BLaER1 treated with 17β-estradiol and CSF1 and Interleukin-3, amounts not matched to agents 10 nM and 100 nM (cell line): ENCODE data around the gene ZNF76.

ENCODE experiments used
- H3K27ac ChIP-seq, 11 experiments: shearing (Covaris generic); formaldehyde crosslinking; 2 replicates each; pipeline ENCODE4 v1.8.1; 2022
- H3K27me3 ChIP-seq, 11 experiments: shearing (Covaris generic); formaldehyde crosslinking; 2 replicates each; pipeline ENCODE4 v1.8.1; 2022
- H3K36me3 ChIP-seq, 11 experiments: shearing (Covaris generic); formaldehyde crosslinking; 2 replicates each; pipeline ENCODE4 v1.8.1; 2022
- H3K4me1 ChIP-seq, 10 experiments: shearing (Covaris generic); formaldehyde crosslinking; 2 replicates each; pipeline ENCODE4 v1.8.1; 2022
- H3K4me2 ChIP-seq, 11 experiments: shearing (Covaris generic); formaldehyde crosslinking; 2 replicates each; pipeline ENCODE4 v1.8.1; 2022
- H3K4me3 ChIP-seq, 10 experiments: shearing (Covaris generic); formaldehyde crosslinking; 2 replicates each; pipeline ENCODE4 v1.8.1; 2022
- H3K9ac ChIP-seq, 11 experiments: shearing (Covaris generic); formaldehyde crosslinking; 2 replicates each; pipeline ENCODE4 v1.8.1; 2022
- H3K9me3 ChIP-seq, 11 experiments: shearing (Covaris generic); formaldehyde crosslinking; replicated peaks in 1 of 11; 2 replicates each; pipeline ENCODE4 v1.8.1; 2022
- H4K20me1 ChIP-seq, 11 experiments: shearing (Covaris generic); formaldehyde crosslinking; 2 replicates each; pipeline ENCODE4 v1.8.1; 2022
- Cebpa-rat ChIP-seq, 11 experiments: shearing (Covaris generic); IDR thresholded peaks; 2 replicates each; pipeline ENCODE4 v1.8.1; 2022

The ZNF76 gene

DNA sequence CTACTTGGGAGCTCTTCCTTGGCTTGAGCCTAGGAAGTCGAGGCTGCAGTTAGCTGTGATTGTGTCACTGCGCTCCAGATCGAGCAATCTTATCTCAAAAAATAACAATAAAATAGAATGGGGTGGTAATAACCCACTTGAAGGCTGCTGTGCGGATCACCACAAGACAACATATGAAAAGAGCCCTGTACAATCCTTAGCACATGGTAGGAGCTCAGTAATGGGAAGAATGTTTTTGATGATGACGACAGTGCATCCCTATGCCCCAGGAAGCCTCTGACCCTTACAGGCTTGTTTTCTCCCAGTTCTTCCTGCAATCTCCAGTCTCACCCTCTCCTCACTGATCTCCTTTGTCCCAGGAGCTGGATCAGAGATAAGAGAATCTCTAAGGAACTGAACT is 30.2 kb upstream of the ZNF76 start:
- H3K4me1 ChIP-seq = no peaks in the 10 kb centered on the region
- H3K9ac ChIP-seq = no peak overlapping the region
- no peak overlapping the region for H3K27ac ChIP-seq
- peaks cover 0 to 1% (median 0%) of the 10 kb centered on the region in 11 experiments; a peak in 1 of 22 replicates for H3K9me3 ChIP-seq
- no peak for TF ChIP-seq Cebpa-rat (IDR thresholded peaks at IDR 0.05)
- no peaks in the 10 kb centered on the region for H3K27me3 ChIP-seq
- no peaks in the 10 kb centered on the region for H4K20me1 ChIP-seq
- peaks cover 0 to 15% (median 5%) of the 10 kb centered on the region in 11 experiments; a peak in 6 of 22 replicates for H3K36me3 ChIP-seq
- no peak overlapping the region for H3K4me2 ChIP-seq
- H3K4me3 ChIP-seq = no peak overlapping the region

DNA sequence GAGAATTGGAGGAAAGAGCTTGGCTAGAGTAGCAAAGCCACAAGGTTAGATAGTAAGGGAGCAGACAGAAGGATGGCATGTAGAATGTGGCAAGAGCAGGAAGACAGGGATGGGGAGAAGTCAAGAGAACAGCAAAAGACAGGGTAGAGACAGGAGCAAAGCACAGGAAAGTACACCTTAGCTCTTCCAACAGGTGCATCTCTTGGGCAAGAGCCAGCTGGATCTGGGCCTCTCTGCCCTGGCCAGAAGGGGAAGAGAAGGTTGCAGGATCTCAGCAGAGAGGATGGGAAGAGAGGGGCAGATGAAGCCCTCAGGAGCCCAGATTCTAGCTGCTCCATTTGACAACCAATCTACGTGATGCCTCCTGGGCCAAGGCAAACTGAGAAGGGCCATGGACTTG is 29.0 kb upstream of the ZNF76 start:
- H3K4me2 ChIP-seq = no peak overlapping the region

DNA sequence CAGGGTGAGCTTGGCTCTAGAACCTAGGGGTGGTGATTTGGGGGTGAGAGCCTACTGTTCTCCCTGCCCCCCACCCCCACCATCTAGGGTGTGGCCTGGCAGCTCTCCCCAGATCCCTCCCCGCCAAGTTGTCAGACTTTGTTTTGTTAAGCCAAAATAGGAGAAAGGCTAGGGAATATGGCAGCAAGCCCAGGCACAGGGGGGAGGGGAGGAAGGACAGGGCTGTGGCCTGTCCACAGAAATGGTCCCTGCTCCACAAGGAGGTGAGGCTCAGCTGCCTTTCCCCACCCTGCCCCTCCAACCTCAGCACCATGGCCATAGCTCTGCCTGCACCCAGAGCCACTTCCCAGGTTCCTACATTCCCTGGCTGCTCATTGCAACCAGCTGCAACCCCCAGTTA is 28.6 kb upstream of the ZNF76 start:
- no peak overlapping the region for H3K27ac ChIP-seq
- H3K9ac ChIP-seq = no peak overlapping the region
- peaks cover under 1 to 16% (median 14%) of the 10 kb centered on the region in 11 experiments; a peak in 19 of 22 replicates for H3K9me3 ChIP-seq
- TF ChIP-seq Cebpa-rat (IDR thresholded peaks at IDR 0.05) = no peak
- H3K4me3 ChIP-seq = no peak overlapping the region
- H3K4me1 ChIP-seq = no peaks in the 10 kb centered on the region
- peaks cover 0 to 23% (median 12%) of the 10 kb centered on the region in 11 experiments; a peak in 9 of 22 replicates for H3K36me3 ChIP-seq
- H3K27me3 ChIP-seq = no peaks in the 10 kb centered on the region
- H4K20me1 ChIP-seq = no peaks in the 10 kb centered on the region; a peak in 1 of 22 replicates
- no peak overlapping the region for H3K4me2 ChIP-seq

More for the DNA sequence above, 29.0 kb upstream of the ZNF76 start:
- Histone ChIP-seq H4K20me1 (no peaks in the 10 kb centered on the region), H3K36me3 (peaks cover 0 to 21% (median 10%) of the 10 kb centered on the region in 11 experiments; a peak in 9 of 22 replicates), H3K9me3 (peaks cover 0 to 13% (median 10%) of the 10 kb centered on the region in 11 experiments; a peak in 18 of 22 replicates), H3K4me3 (no peak overlapping the region), H3K27ac (no peak overlapping the region), H3K27me3 (no peaks in the 10 kb centered on the region), H3K9ac (no peak overlapping the region), H3K4me1 (no peaks in the 10 kb centered on the region)
- TF ChIP-seq Cebpa-rat (IDR thresholded peaks at IDR 0.05) = no peak

DNA sequence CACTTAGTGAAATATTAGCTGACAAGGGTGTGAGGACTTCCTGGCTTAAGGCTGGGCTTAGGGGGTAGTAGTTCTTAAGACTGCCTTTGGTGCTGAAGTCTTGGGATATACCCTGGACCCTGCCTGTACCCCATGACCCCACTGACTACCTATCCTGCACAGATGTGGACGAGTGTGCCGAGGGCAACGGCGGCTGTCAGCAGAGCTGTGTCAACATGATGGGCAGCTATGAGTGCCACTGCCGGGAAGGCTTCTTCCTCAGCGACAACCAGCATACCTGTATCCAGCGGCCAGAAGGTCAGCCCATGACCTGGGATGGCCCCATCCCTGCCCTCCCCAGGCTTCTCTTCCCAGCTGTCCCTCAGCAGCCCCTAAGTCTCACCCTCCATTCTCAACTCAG is 28.0 kb upstream of the ZNF76 start:
- H3K4me2 ChIP-seq = no peak overlapping the region
- no peak overlapping the region for H3K4me3 ChIP-seq
- no peak overlapping the region for H3K9ac ChIP-seq
- H3K36me3 ChIP-seq = peaks cover 0 to 30% (median 16%) of the 10 kb centered on the region in 11 experiments; a peak in 10 of 22 replicates
- no peaks in the 10 kb centered on the region for H3K4me1 ChIP-seq
- no peaks in the 10 kb centered on the region for H3K27me3 ChIP-seq
- H3K27ac ChIP-seq = no peak overlapping the region
- TF ChIP-seq Cebpa-rat (IDR thresholded peaks at IDR 0.05) = no peak
- no peaks in the 10 kb centered on the region; a peak in 1 of 22 replicates for H4K20me1 ChIP-seq
- H3K9me3 ChIP-seq = peaks cover 7 to 21% (median 19%) of the 10 kb centered on the region in 11 experiments; a peak in 19 of 22 replicates

DNA sequence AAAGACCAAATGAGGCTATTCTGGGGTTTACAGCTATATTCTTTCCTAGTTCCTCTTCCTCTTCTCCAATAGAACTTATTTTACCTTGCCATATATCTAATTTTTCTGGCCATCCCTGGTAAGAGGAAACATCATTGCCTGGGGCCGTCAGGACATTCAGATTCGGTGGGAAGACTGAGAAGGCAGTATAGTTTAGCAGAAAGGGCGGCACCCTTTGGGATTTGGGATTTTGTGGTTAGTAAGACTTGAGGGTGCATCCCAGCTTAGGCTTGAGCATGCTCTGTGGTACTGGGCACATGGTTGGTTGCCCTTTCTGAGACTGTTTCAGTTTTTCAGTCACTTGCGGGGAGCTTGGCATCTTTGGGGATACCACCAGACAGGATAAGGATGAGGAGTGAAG is 24.6 kb upstream of the ZNF76 start:
- Histone ChIP-seq H3K4me1 (peaks cover 19 to 25% (median 24%) of the 10 kb centered on the region in 10 experiments), H3K9me3 (peaks cover 7 to 24% (median 21%) of the 10 kb centered on the region in 11 experiments; a peak in 19 of 22 replicates), H3K27me3 (no peaks in the 10 kb centered on the region), H4K20me1 (peaks cover 0 to 19% (median 4%) of the 10 kb centered on the region in 11 experiments; a peak in 9 of 22 replicates), H3K4me3 (no peak overlapping the region), H3K4me2 (no peak overlapping the region), H3K27ac (no peak overlapping the region), H3K9ac (no peak overlapping the region), H3K36me3 (peaks cover 0 to 36% (median 16%) of the 10 kb centered on the region in 11 experiments; a peak in 10 of 22 replicates)
- no peak for TF ChIP-seq Cebpa-rat (IDR thresholded peaks at IDR 0.05)

DNA sequence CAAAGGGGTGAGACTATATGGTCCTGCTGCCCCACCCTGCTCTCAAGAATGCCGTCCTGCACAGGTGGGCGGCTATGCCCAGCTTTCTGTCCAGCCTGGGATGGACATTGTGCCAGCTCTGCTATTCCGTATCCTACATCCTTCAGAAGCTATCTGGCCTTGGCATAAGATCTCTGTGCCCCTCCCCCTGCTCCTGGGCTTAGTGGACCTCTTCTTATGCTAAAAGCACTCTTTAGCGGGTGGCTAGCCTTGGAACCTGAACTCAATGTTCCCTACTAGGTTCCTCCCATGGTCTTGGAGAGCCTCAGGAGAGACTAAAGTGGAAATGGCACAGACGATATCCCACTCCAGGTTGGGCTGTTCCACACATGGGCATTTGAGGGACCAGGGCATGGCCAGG is 23.3 kb upstream of the ZNF76 start:
- H3K4me3 ChIP-seq = no peak overlapping the region
- peaks cover 0 to 43% (median 15%) of the 10 kb centered on the region in 11 experiments; a peak in 11 of 22 replicates for H3K36me3 ChIP-seq
- peaks cover 23 to 32% (median 30%) of the 10 kb centered on the region in 10 experiments for H3K4me1 ChIP-seq
- no peak overlapping the region for H3K9ac ChIP-seq
- no peak overlapping the region for H3K27ac ChIP-seq
- peaks cover 7 to 24% (median 21%) of the 10 kb centered on the region in 11 experiments; a peak in 19 of 22 replicates for H3K9me3 ChIP-seq
- no peaks in the 10 kb centered on the region for H3K27me3 ChIP-seq
- H3K4me2 ChIP-seq = no peak overlapping the region
- peaks cover 0 to 31% (median 10%) of the 10 kb centered on the region in 11 experiments; a peak in 12 of 22 replicates for H4K20me1 ChIP-seq
- no peak for TF ChIP-seq Cebpa-rat (IDR thresholded peaks at IDR 0.05)

DNA sequence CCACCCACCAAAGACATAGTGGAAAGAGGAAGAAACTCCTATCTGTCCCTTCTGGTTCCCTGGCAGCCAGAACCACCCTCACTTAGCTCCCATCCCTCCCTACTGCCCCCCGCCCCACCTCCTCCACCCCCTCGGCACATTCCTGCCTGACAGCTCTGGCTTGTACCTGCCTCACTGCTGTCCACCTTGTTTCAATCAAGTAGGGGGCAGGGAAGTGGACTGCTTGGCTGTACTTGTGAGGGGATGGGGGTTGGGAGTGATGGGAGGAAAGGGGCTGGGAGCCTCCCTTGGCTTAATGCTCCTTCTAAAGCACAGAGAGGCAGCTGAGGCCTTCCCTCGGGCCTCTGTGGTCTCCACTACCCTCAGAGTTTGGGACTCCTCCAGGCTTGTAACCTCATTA is 22.1 kb upstream of the ZNF76 start:
- TF ChIP-seq Cebpa-rat (IDR thresholded peaks at IDR 0.05) = no peak
- H3K36me3 ChIP-seq = peaks cover 0 to 43% (median 13%) of the 10 kb centered on the region in 11 experiments; a peak in 10 of 22 replicates
- H3K4me3 ChIP-seq = no peak overlapping the region
- peaks cover 28 to 38% (median 31%) of the 10 kb centered on the region in 10 experiments for H3K4me1 ChIP-seq
- peak overlapping the region in 10 of 11 experiments; percentile 15 to 76 (median 56); a peak in 17 of 22 replicates for H3K4me2 ChIP-seq
- H3K27me3 ChIP-seq = no peaks in the 10 kb centered on the region
- H3K9me3 ChIP-seq = peaks cover 7 to 24% (median 21%) of the 10 kb centered on the region in 11 experiments; a peak in 19 of 22 replicates
- H3K9ac ChIP-seq = no peak overlapping the region
- peaks cover 5 to 43% (median 22%) of the 10 kb centered on the region in 11 experiments; a peak in 14 of 22 replicates for H4K20me1 ChIP-seq
- H3K27ac ChIP-seq = no peak overlapping the region

DNA sequence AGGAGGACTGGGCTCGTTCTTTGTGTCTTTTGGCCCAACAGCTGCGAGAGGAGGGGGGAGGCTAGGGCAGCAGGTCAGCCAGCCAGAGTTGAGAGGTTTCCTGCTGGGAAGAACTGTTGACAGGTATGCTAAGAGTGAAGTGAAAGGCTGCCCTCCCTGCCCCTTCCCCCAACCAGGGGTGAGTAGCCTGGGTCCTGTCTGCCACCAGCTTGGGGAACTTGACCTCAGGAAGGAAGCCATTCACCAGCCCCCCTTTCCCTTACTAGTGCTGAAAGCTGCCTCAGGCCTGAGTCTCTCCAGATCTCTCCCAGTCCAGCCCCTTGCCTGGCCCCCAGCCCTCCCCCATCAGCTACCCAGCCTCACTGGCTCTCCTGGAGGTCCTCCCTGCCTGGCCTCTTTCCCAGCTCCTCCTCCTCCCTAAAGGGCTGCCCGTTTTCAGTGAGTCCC is 20.7 kb upstream of the ZNF76 start:
- peak overlapping the region; percentile 36 to 76 (median 64) for H3K4me2 ChIP-seq
- H4K20me1 ChIP-seq = peaks cover 5 to 52% (median 27%) of the 10 kb centered on the region in 11 experiments; a peak in 14 of 22 replicates
- no peak for TF ChIP-seq Cebpa-rat (IDR thresholded peaks at IDR 0.05)
- H3K9me3 ChIP-seq = peaks cover 7 to 24% (median 21%) of the 10 kb centered on the region in 11 experiments; a peak in 19 of 22 replicates
- peaks cover 28 to 42% (median 31%) of the 10 kb centered on the region in 10 experiments for H3K4me1 ChIP-seq
- no peaks in the 10 kb centered on the region for H3K27me3 ChIP-seq
- H3K9ac ChIP-seq = peak overlapping the region in 6 of 11 experiments; percentile 18 to 66 (median 32); a peak in 8 of 22 replicates
- H3K4me3 ChIP-seq = no peak overlapping the region
- peak overlapping the region in 6 of 11 experiments; percentile 12 to 40 (median 28); a peak in 6 of 22 replicates for H3K27ac ChIP-seq
- peaks cover 0 to 39% (median 15%) of the 10 kb centered on the region in 11 experiments; a peak in 17 of 22 replicates for H3K36me3 ChIP-seq

DNA sequence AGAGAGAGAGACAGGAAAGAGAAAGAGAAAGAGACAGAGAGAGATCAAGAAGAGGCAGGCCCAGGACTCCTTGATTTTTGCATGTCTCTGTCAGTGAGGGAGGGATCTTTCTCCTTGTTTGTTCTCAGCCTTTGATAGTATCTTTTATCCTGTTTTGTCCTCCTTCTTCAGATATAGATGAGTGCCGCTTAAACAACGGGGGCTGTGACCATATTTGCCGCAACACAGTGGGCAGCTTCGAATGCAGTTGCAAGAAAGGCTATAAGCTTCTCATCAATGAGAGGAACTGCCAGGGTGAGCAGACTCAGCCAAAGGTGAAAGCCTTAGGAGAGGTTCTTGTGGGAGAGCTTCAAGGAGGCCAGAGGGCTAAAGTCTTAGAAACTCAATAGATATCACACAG is 20.0 kb upstream of the ZNF76 start:
- H3K27ac ChIP-seq = no peak overlapping the region
- no peak for TF ChIP-seq Cebpa-rat (IDR thresholded peaks at IDR 0.05)
- H3K9me3 ChIP-seq = peaks cover 7 to 22% (median 18%) of the 10 kb centered on the region in 11 experiments; a peak in 19 of 22 replicates
- no peak overlapping the region for H3K4me3 ChIP-seq
- H4K20me1 ChIP-seq = peaks cover 5 to 56% (median 27%) of the 10 kb centered on the region in 11 experiments; a peak in 14 of 22 replicates
- H3K4me1 ChIP-seq = peaks cover 28 to 44% (median 32%) of the 10 kb centered on the region in 10 experiments
- H3K4me2 ChIP-seq = peak overlapping the region; percentile 36 to 76 (median 64)
- peak overlapping the region in 6 of 11 experiments; percentile 1 to 66 (median 22); a peak in 7 of 22 replicates for H3K9ac ChIP-seq
- no peaks in the 10 kb centered on the region for H3K27me3 ChIP-seq
- H3K36me3 ChIP-seq = peaks cover 6 to 44% (median 20%) of the 10 kb centered on the region in 11 experiments; a peak in 21 of 22 replicates
